ENCODE measurements around the gene NEAT1.

Gene NEAT1

GRCh38 chr11:65433657-65434056 lies 11.1 kb downstream of the NEAT1 start:
- DNase-seq (ENCODE audit: extremely low read depth in 1 of 2, low read depth in 1 of 2) = no peak

GRCh38 chr11:65434057-65434666 lies 11.6 kb downstream of the NEAT1 start:
- no peak for DNase-seq (ENCODE audit: extremely low read depth in 1 of 2, low read depth in 1 of 2)

GRCh38 chr11:65434667-65435410 lies 12.2 kb downstream of the NEAT1 start:
- no peak for DNase-seq (ENCODE audit: extremely low read depth in 1 of 2, low read depth in 1 of 2)

- DNase-seq (ENCODE audit: extremely low read depth in 1 of 2, low read depth in 1 of 2) = no peak
Measured at GRCh38 chr11:65435411-65435931, 12.9 kb downstream of the NEAT1 start.

DNA sequence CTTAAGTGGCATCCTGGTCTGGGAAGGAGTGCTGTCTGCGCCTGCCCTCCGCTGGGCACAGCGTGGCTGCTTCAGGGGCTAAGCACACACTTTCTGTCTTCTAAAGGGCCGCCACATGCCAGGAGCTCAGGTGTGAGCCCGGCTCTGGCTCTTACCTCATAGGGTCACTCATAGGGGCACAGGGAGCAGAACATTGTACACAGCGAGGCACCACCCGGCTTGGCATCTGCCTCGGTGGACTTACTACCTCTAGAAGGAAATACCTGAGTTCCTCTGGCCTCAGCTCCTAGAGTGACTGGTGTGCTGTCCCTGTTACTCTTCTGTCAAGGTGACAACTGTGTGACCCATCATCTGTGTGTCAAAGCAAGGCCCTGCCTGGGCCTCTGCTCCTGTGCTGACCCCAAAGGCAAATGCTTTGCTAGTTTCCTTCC lies 13.4 kb downstream of the NEAT1 start:
- DNase-seq (ENCODE audit: extremely low read depth in 1 of 2, low read depth in 1 of 2) = no peak

- no peak for DNase-seq (ENCODE audit: extremely low read depth in 1 of 2, low read depth in 1 of 2)
Measured at GRCh38 chr11:65436412-65437032, 13.9 kb downstream of the NEAT1 start.

DNA sequence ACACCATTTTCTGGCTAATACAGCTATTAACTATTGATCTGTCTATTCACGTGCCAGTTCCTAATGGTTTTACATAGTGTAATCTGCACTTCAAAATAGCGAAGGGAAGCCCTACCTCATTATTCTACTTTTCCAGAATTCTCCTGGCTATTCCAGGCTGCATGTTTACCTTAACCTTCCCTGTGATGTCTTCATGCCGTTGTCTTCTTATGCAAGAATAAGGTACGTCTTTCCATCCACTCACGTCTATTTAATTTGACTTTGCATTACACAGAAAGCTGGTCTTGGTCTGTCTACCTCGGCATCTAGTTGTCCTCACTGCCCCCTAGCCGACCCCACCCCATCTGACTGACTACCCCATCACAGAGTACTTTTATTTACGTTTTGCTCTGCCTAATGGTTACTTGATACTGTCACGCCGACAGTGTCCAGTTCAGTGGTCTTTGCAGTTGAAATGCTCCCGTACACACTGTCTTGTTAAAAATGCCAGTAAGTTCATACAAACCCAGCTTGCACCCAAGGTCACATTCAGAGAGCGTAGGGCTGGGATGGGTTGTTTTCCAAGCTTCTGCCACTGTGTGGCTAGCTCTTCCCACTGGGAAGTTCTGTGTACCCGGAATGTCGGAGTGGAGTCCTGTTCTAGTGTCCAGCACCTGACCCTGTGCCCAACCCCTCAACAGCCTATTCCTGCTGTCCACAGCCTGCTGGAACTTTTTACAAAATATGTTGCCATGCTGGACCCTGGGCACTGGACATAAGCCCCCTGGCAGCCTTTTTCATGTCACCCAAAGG lies 15.0 kb downstream of the NEAT1 start:
- DNase-seq (ENCODE audit: extremely low read depth in 1 of 2, low read depth in 1 of 2) = no peak

DNA sequence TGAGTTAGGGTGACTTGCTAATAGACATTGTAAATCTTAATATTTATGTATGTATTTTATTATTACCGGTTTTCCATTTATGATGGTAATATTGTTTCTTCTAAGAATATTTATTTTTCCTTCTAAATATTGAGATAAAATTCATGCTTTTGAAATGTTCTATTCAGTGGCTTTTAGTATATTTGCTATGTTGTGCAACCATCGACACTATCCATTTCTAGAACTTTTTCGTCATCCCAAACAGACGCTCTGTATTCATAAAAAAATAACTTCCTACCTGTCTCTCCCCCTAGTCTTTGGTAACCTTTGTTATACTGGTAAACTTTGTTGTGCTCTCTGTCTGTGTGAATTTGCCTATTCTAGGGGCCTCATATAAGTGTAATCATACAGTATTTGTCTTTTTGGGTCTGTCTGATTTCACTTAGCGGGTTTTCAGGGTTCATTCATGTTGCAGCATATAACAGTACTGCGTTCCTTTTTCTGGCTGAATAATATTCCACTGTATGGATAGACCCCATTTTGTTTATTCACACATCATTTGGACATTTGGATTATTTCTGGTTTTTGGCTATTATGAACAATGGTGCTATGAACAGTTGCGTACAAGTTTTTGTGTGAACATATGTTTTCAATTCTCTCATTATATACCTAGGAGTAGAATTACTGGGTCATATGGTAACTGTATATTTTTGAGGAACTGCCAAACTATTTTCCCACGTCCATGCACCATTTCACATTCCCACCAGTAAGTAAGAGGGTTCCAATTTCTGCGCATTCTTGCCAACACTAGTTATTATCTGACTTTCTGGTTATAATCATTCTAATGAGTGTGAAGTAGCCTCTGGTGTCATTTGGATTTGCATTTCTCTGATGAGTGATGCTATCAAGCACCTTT lies 15.9 kb downstream of the NEAT1 start:
- no peak for DNase-seq (ENCODE audit: extremely low read depth in 1 of 2, low read depth in 1 of 2)

DNA sequence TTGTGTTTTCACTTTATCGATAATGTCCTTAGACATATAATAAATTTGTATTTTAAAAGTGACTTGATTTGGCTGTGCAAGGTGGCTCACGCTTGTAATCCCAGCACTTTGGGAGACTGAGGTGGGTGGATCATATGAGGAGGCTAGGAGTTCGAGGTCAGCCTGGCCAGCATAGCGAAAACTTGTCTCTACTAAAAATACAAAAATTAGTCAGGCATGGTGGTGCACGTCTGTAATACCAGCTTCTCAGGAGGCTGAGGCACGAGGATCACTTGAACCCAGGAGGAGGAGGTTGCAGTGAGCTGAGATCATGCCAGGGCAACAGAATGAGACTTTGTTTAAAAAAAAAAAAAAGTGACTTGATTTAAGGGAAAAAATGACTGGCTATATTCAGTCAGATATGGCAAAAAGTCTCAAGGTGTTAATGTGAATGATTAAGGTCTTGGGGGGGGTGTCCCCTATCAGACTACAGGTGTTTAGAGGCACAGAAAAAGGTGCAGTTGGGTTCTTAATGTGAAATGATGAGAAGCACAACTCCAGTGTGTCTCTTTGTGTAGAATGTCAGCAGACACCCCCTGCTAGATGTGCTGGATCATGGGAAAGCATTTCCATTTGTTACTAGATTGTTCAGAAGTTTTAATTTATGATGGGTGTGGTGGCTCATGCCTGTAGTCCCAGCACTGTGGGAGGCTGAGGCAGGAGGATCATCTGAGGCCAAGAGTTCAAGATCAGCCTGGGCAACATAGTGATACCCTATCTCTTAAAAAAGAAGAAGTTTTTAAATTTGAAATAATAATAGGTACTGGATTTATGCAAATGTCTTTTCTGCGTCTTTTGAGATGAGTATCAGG lies 17.0 kb downstream of the NEAT1 start:
- DNase-seq (ENCODE audit: extremely low read depth in 1 of 2, low read depth in 1 of 2) = no peak

GRCh38 chr11:65440831-65441499 lies 18.4 kb downstream of the NEAT1 start:
- DNase-seq (ENCODE audit: extremely low read depth in 1 of 2, low read depth in 1 of 2) = no peak

DNA sequence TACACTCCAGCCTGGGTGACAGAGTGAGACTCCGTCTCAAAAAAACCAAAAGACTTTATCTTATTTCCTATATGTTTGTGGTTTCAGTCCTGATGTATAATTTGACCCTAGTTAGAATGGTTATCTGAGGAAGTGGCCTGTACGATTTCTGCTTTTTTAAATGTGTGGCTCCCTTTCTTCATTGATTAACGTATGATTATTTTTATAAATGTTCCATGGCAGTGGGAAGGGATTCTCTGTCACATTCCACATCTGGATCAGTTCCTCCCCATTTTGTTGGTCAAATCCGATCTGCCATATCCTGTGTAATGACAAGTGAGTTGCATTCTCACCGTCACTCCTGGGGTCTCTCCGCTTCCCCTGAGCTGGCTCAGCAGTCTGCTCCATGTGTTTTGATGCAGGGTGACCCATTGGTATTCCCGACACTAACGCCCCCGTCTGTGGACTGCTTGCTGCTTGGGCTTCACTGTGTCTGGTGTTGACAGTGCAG lies 20.3 kb downstream of the NEAT1 start:
- no peak for DNase-seq (ENCODE audit: extremely low read depth in 1 of 2, low read depth in 1 of 2)

- no peak for DNase-seq (ENCODE audit: extremely low read depth in 1 of 2, low read depth in 1 of 2)
Measured at GRCh38 chr11:65444314-65445051, 21.9 kb downstream of the NEAT1 start.

DNA sequence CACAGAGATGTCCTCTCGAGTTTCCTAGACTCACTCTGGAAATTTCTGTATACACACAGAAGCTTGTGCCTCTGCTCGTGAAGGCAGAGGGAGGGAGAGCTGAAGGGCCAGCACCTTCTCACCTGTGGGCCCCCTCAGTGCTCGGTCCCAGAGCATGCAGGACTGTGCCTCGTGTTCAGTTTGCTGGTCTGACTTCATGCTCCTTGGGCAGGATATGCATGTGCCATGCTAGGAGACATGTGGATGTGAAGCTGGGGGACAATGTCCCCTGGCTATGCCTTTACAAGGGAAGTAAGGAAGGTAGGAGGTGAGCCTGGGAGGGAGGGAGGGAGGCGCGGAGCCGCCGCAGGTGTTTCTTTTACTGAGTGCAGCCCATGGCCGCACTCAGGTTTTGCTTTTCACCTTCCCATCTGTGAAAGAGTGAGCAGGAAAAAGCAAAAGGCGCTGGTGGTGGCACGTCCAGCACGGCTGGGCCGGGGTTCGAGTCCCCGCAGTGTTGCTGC lies 22.6 kb downstream of the NEAT1 start:
- no peak for DNase-seq (ENCODE audit: extremely low read depth in 1 of 2, low read depth in 1 of 2)

- DNase-seq (ENCODE audit: extremely low read depth in 1 of 2, low read depth in 1 of 2) = no peak
Measured at GRCh38 chr11:65445604-65446445, 23.2 kb downstream of the NEAT1 start.

GRCh38 chr11:65446446-65447277 lies 24.1 kb downstream of the NEAT1 start:
- no peak for DNase-seq (ENCODE audit: extremely low read depth in 1 of 2, low read depth in 1 of 2)

GRCh38 chr11:65448074-65448417 lies 25.4 kb downstream of the NEAT1 start:
- DNase-seq (ENCODE audit: extremely low read depth in 1 of 2, low read depth in 1 of 2) = no peak

All from activated CD8-positive, alpha-beta memory T cell treated with anti-CD3 and anti-CD28 coated beads for 1 hour (primary cell).